ENCODE results near the gene CALD1. TPM values are rescaled to one million over a fixed set of nuclear protein-coding genes. Genes with fewer than 3 reads are reported as not detected.

Gene CALD1
- total RNA-seq, 1 donor from 2014 or later, result 95.4 TPM

- no peak for DNase-seq (ENCODE audit: low spot score, unreplicated experiment)
- H3K27me3 Mint-ChIP-seq, result no peaks in the 10 kb centered on the region
- H3K9me3 Mint-ChIP-seq (ENCODE audit: low read depth), result peaks cover 3% of the 10 kb centered on the region
- H3K27ac Mint-ChIP-seq, result no peak overlapping the region
- TF ChIP-seq CTCF (IDR thresholded peaks at IDR 0.05; ENCODE audit: unreplicated experiment), result no peak
- H3K4me3 Mint-ChIP-seq (ENCODE audit: low read depth), result no peak overlapping the region
- H3K4me1 Mint-ChIP-seq (ENCODE audit: low read depth), result peaks cover 6% of the 10 kb centered on the region
- H3K36me3 Mint-ChIP-seq (ENCODE audit: insufficient read depth), result peaks cover 4% of the 10 kb centered on the region
Observed at GRCh38 chr7:134787064-134787463, 7.6 kb downstream of the CALD1 start.

GRCh38 chr7:134787720-134788119, 8.3 kb downstream of the CALD1 start:
- DNase-seq (ENCODE audit: low spot score, unreplicated experiment), result no peak
- Mint-ChIP-seq H3K36me3 (ENCODE audit: insufficient read depth) (peaks cover 4% of the 10 kb centered on the region), H3K27ac (no peak overlapping the region), H3K9me3 (ENCODE audit: low read depth) (peaks cover 3% of the 10 kb centered on the region), H3K4me1 (ENCODE audit: low read depth) (peaks cover 6% of the 10 kb centered on the region), H3K27me3 (no peaks in the 10 kb centered on the region), H3K4me3 (ENCODE audit: low read depth) (no peak overlapping the region)
- no peak for TF ChIP-seq CTCF (IDR thresholded peaks at IDR 0.05; ENCODE audit: unreplicated experiment)

- H3K27me3 Mint-ChIP-seq, result no peaks in the 10 kb centered on the region
- H3K36me3 Mint-ChIP-seq (ENCODE audit: insufficient read depth), result peaks cover 5% of the 10 kb centered on the region
- H3K9me3 Mint-ChIP-seq (ENCODE audit: low read depth), result peaks cover 4% of the 10 kb centered on the region
- no peak for DNase-seq (ENCODE audit: low spot score, unreplicated experiment)
- no peak overlapping the region for H3K4me3 Mint-ChIP-seq (ENCODE audit: low read depth)
- TF ChIP-seq CTCF (IDR thresholded peaks at IDR 0.05; ENCODE audit: unreplicated experiment), result no peak
- H3K27ac Mint-ChIP-seq, result no peak overlapping the region
- H3K4me1 Mint-ChIP-seq (ENCODE audit: low read depth), result peaks cover 6% of the 10 kb centered on the region
Observed at GRCh38 chr7:134788191-134788590, 8.8 kb downstream of the CALD1 start.

GRCh38 chr7:134789967-134790685, 10.7 kb downstream of the CALD1 start:
- TF ChIP-seq CTCF (IDR thresholded peaks at IDR 0.05; ENCODE audit: unreplicated experiment), result no peak
- peak overlapping the region; percentile 3 for H3K27ac Mint-ChIP-seq
- no peaks in the 10 kb centered on the region for H3K27me3 Mint-ChIP-seq
- H3K4me1 Mint-ChIP-seq (ENCODE audit: low read depth), result peaks cover 6% of the 10 kb centered on the region
- H3K36me3 Mint-ChIP-seq (ENCODE audit: insufficient read depth), result peaks cover 8% of the 10 kb centered on the region
- DNase-seq (ENCODE audit: low spot score, unreplicated experiment), result no peak
- no peak overlapping the region for H3K4me3 Mint-ChIP-seq (ENCODE audit: low read depth)
- H3K9me3 Mint-ChIP-seq (ENCODE audit: low read depth), result peaks cover 6% of the 10 kb centered on the region

- TF ChIP-seq CTCF (IDR thresholded peaks at IDR 0.05; ENCODE audit: unreplicated experiment), result no peak
- no peak overlapping the region for H3K4me3 Mint-ChIP-seq (ENCODE audit: low read depth)
- H3K36me3 Mint-ChIP-seq (ENCODE audit: insufficient read depth), result peaks cover 8% of the 10 kb centered on the region
- DNase-seq (ENCODE audit: low spot score, unreplicated experiment), result no peak
- H3K9me3 Mint-ChIP-seq (ENCODE audit: low read depth), result peaks cover 6% of the 10 kb centered on the region
- no peaks in the 10 kb centered on the region for H3K27me3 Mint-ChIP-seq
- H3K4me1 Mint-ChIP-seq (ENCODE audit: low read depth), result peaks cover 6% of the 10 kb centered on the region
- H3K27ac Mint-ChIP-seq, result no peak overlapping the region
Observed at GRCh38 chr7:134792968-134793367, 13.5 kb downstream of the CALD1 start.

Data from progenitor cell of endocrine pancreas (in vitro differentiated cells).